GM18867 (cell line): ENCODE results near the gene IL19.

Experiments
- ATAC-seq: cut with Tn5 transposase; IDR thresholded peaks from one replicate; pipeline ENCODE4 v1.9.1; 2021; ENCODE audit warnings: mild to moderate bottlenecking, moderate library complexity; ENCODE audit not compliant: unreplicated experiment

Gene IL19, protein sequence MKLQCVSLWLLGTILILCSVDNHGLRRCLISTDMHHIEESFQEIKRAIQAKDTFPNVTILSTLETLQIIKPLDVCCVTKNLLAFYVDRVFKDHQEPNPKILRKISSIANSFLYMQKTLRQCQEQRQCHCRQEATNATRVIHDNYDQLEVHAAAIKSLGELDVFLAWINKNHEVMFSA

DNA sequence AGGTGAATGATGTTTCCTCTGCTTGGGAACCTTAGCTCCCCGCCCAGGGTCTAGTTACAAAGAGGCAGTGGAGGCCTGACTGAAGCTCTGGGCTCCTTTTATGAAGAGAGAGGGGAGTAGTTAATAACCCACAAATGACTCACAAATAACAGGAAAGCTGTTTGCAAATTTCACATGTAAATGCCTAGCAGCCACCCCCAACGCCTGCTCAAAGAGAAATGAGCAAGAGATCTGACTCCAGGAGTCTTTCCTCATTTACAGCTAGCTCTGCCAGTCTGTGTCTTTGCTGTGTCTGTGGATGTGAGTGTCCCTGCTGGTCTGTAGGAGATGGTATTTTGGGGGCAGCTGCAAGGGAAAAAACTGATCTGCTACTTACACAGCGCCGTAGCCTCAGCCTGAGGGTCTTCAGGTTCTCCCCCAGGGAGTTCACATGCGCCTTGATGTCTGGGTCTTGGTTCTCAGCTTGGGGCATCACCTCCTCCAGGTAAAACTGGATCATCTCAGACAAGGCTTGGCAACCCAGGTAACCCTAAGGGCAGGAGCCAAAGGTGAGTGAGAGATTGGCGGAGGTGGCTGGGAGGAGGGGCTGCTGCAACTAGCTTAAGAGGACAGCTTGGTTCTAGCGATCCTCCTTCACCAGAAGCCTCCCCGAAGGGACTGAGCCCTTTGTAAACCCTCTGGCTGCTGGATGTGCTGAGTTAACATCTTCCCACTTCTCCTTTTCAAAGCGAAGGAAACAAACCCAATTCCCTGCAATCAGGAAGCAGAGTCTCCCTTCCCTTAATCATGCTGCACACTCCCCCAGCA is at the start of gene IL19:
Gene IL19, plus strand, starts transcription at position 243 of the 807 bp plus-strand sequence. CDS start 65,890 bp downstream, outside the sequence.
- peak; percentile 25 for ATAC-seq

DNA sequence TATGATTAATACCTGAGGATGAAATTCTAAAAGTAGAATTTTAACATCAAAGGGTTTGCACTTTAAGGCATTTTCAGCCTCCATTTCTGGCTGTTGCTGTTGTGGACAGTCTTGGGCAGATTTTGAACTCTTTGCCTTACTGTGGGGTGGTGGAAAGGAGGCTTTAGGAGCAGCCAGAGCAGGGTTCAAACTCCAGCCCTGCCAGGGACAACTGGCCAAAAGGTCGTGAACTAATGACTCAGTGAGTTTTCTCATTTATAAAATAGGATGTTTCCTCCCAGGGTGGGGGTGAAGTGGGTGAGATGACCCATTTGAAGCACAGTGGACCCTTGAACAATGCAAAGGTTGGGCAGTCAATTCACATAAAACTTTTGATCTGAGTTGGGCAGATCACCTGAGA is 49.1 kb upstream of the IL19 start:
- ATAC-seq: no peak

DNA sequence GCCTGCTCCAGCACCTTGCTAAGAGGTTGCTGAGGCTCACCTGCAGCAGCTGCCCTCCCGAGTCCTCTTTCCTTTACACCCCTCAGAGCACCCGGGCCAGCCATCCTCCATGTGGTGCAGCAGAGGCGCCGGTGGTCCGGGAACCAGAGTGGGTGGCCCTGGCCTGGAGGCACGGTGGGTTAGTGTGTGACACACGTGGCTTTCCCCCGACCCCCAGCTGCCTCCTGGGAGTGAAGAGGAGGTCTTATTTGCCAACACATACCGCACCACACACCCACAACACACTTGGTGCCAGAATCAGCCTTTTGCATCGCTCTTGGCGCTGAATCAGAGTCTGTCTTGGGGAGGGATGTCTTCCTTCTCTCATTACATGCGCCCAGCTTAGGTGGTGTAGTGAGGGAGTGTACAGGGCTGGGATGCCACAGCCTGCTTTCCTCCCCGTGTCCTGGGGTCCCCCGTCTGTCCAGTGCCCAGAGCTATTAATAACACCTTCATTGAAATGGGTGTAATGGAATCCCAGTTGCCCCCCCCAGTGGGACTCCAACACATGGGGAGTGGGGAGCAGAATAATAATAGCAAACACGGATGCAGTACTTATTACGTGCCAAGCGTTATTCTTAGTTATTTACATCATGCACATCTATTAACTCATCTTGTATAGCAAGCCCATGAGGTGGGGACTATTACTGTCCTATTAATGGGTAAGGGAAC is 47.7 kb upstream of the IL19 start:
- no peak for ATAC-seq

DNA sequence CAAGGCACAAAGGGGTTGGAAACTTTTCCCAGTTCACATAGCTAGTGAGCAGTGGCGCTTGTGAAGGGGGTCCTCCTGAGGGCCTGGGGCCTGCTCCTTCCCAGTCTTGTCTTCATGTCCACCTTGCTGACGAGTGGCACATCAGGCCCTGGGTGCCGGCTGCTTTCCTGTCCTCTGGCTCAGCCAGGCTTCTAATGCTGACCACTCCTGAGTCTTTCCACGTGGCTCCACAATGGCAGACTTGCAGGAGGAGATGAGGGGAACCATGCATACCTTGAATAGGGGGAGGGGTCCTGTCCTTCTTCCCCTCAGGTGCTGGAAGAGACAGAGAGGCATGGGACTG is 47.1 kb upstream of the IL19 start:
- ATAC-seq: no peak

DNA sequence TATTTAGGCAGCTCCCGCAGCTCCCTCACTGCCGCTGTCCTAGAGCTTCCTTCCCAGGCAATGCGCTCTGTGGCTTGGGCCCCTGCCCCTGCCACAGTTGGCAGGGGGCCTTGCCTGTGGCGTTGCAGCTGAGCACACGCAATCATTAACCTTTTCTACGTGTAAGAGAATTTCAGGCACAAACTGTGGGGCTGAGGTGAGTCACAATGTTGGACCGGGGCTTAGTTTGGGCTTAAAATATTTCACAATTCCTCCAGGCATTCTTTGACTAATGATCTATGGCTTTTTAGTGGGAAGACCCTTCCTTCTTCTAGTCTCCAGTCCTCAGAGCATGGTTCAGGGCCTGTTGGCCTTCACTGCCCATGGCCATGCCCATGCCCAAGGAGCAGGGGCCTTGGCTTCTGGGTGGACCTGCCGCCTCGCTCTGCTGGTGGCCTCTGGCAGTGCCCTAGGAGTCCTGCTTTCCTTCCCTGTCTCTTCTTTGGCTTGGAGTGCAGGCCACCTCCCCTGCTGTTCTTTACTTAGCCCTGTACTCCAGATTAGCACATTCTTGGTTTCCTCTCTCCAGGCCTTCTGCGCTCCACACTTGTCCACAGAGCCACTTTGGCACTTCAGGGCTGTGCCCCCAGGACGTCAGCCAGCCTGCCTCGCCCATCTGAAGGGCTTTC is 46.6 kb upstream of the IL19 start:
- ATAC-seq: no peak

DNA sequence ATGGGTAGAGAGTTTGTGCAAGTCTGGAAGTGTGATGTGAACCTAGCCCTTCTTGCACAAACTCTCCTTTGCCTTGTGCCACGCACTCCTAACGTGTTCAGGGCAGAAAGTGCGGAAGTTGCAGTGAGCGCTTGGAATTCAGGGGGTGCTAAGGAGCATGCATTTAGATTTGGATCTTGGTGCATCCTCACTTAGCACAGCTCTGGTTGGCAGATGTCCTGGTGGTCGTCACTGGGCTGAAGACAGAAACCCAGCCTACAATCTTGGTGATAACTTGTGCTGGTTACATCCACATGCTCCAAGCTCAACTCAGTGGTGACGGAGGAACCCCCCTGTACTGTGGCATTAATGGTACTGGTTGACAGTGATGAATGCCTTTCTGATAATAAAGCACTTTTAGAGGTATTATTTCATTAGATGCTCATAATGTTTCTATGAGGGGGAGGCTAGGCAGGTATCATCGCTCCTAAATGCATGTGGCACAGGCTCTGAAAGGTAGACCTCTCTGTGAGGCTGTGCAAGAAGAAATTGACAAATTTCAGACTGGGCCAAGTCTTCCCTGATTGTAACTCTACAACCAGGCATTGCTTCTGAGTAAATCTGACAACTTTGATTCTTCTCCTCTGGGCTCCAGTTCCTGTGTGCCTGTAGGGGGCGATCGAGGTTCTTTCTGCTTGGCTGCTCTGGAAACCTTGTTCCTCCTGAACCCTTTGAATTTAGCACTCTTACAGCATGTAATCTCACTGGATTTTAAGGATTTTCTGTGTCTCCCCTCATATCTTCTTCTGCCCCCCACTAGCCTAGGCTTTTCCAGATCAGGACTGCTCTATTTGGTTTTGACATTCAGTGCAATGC is 45.2 kb upstream of the IL19 start:
- no peak for ATAC-seq

DNA sequence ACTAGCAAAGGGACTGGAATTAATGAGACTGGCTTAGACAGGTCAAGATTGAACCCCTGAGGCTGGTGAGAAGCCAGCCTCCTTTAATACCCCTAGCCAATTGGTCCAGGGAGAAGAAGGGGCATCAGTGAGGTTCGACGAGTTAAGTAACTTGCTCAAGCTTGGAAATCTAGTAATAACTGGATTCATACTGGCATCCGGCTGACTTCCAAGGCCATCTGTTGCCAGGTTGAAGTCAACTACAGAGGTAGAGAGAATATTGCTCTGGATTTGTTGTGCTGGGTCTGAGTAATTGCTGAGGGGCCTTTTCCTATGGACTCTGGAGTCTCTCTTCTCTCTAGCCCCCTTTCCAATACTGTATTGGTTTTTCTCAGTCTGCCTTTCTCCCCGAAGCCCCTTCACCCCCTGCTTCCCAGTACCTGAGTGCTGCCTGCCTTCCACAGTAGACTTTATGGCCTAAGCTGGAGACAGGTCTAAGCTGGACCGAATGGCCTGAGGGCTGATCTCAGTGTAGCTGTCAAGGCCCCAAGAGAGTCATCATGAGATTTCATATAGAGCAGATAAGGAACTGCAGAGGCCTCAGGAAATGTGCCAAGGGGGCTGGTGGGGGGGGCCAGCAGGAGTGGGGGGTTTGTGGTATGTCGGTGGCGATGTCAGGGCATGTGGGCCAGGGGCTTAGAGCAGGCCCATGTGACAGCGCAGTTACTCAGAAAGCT is 42.4 kb upstream of the IL19 start:
- no peak for ATAC-seq

DNA sequence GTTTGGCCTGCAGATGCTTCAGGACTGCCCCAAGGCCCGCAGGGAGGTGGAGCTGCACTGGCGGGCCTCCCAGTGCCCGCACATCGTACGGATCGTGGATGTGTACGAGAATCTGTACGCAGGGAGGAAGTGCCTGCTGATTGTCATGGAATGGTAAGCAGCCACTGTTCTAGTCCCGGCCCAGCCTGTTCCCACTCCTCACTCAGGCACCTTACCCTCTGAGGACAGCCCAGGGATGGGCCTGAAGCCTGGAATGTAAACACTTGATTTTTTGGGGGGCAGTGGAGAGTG is 41.9 kb upstream of the IL19 start:
- no peak for ATAC-seq

DNA sequence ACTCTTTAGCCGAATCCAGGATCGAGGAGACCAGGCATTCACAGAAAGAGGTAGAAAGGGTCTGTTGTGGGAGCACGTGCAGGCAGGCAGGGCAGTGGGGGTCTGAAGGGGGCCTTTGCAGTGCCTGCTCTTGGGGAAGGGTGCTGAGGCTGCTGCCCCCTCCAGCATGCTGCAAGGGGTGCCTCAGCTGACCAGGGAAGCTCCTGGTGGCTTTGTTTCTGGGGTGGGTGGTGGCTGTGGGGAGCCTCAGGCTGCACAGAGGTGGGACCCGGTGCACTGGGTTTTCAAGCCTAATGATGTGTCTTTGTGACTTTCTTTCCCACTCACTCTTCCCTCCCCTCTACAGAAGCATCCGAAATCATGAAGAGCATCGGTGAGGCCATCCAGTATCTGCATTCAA is 41.5 kb upstream of the IL19 start:
- no peak for ATAC-seq

DNA sequence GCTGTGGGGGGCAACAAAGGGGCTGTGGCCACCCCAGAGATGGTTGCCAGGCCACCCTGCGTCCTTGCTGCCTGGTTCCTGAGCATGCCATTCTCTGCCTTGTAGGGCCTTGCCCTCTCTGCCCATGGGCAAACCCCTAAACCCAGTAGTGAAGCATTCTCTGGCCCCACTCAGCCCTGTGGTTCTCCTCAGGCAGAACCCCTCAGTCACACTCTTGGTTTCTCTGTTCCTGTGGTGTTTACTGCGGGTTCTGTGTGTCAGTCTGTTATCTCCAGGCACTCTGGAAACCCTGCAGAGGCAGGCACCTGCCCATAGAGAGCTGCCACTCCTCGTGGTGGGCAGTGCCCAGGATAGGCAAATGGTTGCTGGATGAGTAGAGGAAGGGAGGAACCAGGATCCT is 41.1 kb upstream of the IL19 start:
- no peak for ATAC-seq

DNA sequence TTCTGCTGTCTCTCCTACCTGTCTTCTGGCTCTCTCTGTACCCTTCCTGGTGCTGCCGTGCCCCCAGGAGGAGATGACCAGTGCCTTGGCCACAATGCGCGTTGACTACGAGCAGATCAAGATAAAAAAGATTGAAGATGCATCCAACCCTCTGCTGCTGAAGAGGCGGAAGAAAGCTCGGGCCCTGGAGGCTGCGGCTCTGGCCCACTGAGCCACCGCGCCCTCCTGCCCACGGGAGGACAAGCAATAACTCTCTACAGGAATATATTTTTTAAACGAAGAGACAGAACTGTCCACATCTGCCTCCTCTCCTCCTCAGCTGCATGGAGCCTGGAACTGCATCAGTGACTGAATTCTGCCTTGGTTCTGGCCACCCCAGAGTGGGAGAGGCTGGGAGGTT is 38.1 kb upstream of the IL19 start:
- ATAC-seq: no peak

DNA sequence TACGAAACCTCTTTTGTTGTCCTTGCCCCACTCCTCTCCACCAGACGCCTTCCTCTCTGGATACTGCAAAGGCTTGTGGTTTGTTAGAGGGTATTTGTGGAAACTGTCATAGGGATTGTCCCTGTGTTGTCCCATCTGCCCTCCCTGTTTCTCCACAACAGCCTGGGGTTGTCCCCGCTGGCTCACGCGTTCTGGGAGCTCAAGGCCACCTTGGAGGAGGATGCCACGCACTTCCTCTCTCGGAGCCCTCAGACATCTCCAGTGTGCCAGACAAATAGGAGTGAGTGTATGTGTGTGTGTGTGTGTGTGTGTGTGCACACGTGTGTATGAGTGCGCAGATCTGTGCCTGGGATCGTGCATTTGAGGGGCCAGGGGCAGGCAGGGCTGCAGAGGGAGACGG is 37.6 kb upstream of the IL19 start:
- ATAC-seq: no peak

DNA sequence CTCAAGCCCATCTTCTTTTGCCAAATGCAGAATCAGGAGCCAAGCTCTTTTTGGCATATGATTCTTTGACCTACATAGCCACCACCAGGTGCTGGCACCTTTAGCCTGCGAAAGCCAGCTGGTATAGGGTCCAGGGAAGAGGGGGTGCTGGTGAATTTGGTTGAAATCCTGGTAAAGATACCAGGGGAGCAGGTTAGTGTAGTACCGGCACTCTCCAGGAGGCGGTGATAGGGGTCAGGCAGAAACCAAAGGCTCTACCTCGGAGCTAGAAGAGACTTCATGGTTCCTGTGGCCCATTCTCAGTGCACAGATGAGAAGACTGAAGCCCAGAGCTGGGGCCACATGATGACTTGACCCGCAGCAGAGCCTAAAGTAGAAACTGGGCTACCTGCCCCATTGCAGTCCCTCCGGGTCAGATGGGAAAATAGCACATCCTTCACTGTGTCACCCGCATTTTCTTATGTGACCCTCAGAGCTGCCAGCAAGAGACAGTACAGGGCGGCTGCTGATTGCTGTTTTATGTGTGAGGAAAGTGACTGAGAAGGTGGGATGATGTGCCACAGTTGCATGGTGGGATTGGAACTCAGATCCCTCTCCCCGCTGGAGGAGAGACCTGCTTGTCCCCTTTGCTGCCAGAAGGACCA is 36.0 kb upstream of the IL19 start:
- no peak for ATAC-seq

DNA sequence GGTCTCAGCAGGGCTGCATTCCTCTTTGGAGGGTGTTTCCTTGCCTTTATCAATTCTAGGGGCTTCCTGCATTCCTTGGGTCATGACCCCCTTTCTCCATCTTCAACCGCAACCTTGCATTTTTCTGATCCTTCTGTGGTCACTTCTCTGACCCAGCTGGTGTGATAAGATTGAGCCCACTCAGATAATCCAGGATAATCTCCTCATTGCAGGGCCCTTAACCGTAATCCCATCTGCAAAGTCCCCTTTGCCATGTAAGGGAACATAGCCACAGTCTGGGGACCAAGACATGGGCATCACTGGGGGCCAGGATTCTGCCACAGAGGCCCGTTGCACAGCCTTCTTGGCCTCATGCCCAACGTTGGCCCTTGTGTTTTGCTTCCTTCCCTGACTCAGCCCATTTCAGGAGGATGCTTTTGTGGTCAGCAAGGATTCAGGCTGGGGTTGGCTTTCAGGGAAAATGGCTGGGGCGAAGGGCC is 35.0 kb upstream of the IL19 start:
- ATAC-seq: no peak

DNA sequence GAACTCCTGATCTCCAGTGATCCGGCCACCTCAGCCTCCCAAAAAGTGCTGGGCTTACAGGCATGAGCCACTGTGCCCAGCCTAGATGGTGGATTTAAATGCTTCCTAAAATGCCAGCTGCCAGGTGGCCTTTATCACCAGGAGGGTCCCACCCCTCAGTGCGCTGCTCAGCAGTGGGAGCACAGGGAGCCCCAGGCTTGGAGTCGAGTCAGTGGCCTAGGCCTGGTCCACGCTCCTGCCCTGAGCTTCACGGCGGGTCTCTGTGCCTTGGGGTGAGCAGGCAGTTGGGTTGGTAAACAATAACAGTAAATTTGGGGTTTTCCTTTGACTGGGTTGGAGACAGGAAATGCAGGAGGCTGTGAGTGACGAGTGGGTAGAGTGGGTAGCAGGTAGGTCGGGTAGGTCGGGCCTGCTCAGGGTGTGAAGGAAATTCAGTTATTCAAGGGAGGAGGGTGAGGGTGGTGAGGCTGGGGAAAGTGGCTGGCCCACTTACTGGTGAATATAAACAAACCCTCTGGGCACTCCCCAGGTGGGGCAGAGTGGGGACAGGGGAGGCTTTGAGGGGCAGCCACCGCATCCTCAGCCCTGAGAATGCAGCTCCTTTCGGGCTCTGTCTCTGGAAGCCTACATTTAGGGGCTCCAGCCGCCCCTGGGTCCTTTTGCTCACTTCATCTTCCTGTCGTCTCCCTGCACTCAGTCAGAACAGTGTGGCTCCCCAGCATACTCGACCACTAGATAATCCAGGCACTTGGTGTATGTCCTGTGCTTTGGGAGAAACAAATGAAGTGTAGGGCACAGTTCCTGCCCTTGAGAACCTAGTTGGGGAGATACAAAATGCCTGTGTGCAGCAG is 33.5 kb upstream of the IL19 start:
- no peak for ATAC-seq

DNA sequence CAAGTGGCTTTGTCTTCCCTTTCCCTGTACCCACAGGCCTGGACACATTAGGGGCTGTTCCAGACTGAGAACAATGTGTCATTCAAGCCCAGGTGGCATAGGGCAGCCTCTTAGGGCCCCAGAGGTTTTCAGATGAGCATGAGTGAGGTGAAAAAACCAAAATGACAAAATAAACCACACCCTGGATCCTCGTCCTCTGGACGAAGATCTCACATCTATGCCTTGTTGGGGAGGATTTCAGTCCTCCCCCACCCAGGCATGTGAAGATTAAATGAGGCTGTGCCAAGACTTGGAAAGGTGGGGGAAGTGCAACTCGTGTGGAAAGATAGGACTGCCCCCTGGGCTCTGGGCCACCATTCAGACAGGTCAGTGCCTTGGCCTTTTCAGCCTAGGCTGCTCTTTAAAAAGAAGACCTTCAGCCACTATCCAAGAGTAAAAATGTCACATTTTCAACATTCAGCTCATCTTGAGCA is 32.8 kb upstream of the IL19 start:
- ATAC-seq: no peak

DNA sequence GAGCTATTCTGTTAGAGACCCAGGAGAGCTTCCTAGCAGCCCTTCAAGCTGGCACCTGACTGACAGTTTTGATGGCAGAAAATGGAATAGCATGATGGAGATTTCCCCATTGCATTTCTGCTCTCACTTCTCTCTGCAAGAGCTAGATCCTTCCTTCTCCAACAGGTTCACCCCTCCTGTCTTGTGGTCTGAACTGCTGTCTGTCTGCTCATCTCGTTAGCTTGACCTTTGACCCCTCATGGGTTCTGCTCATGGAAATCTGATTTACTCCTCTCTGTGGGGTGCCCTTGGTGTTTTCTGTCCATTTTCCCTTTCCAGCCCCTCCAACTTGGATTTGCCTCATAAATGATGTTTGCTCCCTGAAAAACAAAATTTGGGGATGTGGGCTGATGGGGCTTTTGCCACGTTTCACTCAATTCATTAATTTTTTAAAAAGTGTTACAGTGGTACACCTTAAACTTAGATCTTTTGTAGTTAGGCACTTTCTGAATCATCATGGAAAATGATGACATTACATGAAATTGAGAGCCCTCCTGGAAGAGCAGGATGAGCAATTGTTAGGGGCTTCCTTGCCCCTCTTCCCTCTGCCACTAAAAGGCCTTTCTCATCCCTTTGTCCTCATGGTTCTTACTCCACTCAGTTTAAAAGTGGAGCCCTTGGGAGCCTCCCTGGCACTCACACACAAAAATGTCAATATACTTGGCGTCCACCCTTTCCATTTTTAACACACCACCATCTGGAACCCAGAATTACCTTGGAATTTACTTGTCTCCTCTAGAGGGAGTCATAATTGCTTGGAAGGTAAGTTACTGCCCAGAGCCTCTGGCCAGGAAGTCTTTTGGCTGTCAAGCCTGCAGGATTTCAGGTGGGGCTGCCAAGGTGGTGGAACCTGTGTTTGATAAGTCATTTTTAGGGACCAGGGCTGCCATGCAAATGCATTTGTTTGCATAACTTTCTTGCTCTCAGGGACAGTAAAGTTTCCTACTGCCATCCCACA is 31.9 kb upstream of the IL19 start:
- ATAC-seq: no peak
